Osteoblast (primary cell): ENCODE data around the gene PSG6. TPM values are rescaled to one million over a fixed set of nuclear protein-coding genes. Genes with fewer than 3 reads are reported as not detected.
"Not testable (repeated sequence)": the region's sequence is repeated elsewhere in the genome, so short reads cannot be mapped to it uniquely, and the experiment has no call there.

Source experiments
- DNase-seq: peaks from one replicate; pipeline ENCODE4 v3.0.0; 2011; ENCODE audit warnings: low spot score, mixed read lengths; ENCODE audit not compliant: insufficient read length; ENCODE audit errors: missing footprints
- H2AFZ ChIP-seq: 2 replicates; pipeline ENCODE4 v1.6.0; 2011; ENCODE audit warnings: mild to moderate bottlenecking, low read length
- H3K27ac ChIP-seq: 2 replicates; pipeline ENCODE4 v1.5.1; 2011; ENCODE audit warnings: mild to moderate bottlenecking, low read depth, low read length, moderate library complexity
- H3K27me3 ChIP-seq: 2 replicates; pipeline ENCODE4 v1.6.0; 2012; ENCODE audit warnings: mild to moderate bottlenecking, control low read depth, inconsistent platforms, low read length, moderate library complexity; ENCODE audit not compliant: insufficient read depth
- H3K36me3 ChIP-seq: 2 replicates; pipeline ENCODE4 v1.5.1; 2011; ENCODE audit warnings: mild to moderate bottlenecking, low read length, control low read depth, moderate library complexity; ENCODE audit not compliant: insufficient read depth
- H3K4me1 ChIP-seq: 2 replicates; pipeline ENCODE4 v1.5.1; 2011; ENCODE audit warnings: mild to moderate bottlenecking, low read length, control low read depth, moderate library complexity; ENCODE audit not compliant: insufficient read depth
- H3K4me2 ChIP-seq: 2 replicates; pipeline ENCODE4 v1.6.0; 2011; ENCODE audit warnings: mild to moderate bottlenecking, low read length; ENCODE audit not compliant: insufficient read depth
- H3K4me3 ChIP-seq: fragments of 200-600 bp; sonication (generic); 3 replicates; pipeline ENCODE4 v1.5.1; 2012; ENCODE audit warnings: mild to moderate bottlenecking, low read length, inconsistent platforms; ENCODE audit not compliant: insufficient read depth
- H3K79me2 ChIP-seq: 2 replicates; pipeline ENCODE4 v1.6.0; 2012; ENCODE audit warnings: mild to moderate bottlenecking, low read length, control low read depth, inconsistent platforms; ENCODE audit not compliant: insufficient read depth
- H3K9me3 ChIP-seq: 2 replicates; pipeline ENCODE4 v1.5.1; 2011; ENCODE audit warnings: low read depth, low read length, control low read depth
- H4K20me1 ChIP-seq: 2 replicates; pipeline ENCODE4 v1.6.0; 2012; ENCODE audit warnings: mild to moderate bottlenecking, low read length, control low read depth; ENCODE audit not compliant: insufficient read depth
- CTCF ChIP-seq: IDR thresholded peaks from 2 replicates; pipeline ENCODE4 v1.5.1; 2011; ENCODE audit warnings: mild to moderate bottlenecking, low read depth, low read length, moderate library complexity; ENCODE audit errors: extremely low read depth
- total RNA-seq: library from RNA; depleted of rRNA; stranded (reverse); fragments of >200 nt; gene quantifications from 2 replicates; pipeline ENCODE4 v1.2.3, GENCODE V29; 2012

PSG6 gene
- total RNA-seq, 1 donor, result not detected

GRCh38 chr19:42874136-42874535 lies 43.6 kb downstream of the PSG6 start:
- not testable (repeated sequence) for H3K79me2 ChIP-seq, H3K27ac ChIP-seq, H4K20me1 ChIP-seq, H3K9me3 ChIP-seq, H3K36me3 ChIP-seq, H3K4me2 ChIP-seq, H3K4me3 ChIP-seq, H3K27me3 ChIP-seq, DNase-seq, H2AFZ ChIP-seq
- H3K4me1 ChIP-seq, result peaks cover 17% of the 10 kb centered on the region

- Histone ChIP-seq H3K4me3 (no peak overlapping the region), H3K36me3 (no peaks in the 10 kb centered on the region), H3K27ac (no peak overlapping the region)
Observed at GRCh38 chr19:42872608-42873007, 45.1 kb downstream of the PSG6 start.

GRCh38 chr19:42857544-42857867 lies 60.2 kb downstream of the PSG6 start:
- Histone ChIP-seq H3K4me1 (no peaks in the 10 kb centered on the region), H3K27ac (no peak overlapping the region), H3K79me2 (no peaks in the 10 kb centered on the region), H3K4me3 (no peak overlapping the region), H2AFZ (peak overlapping the region; percentile 5), H3K27me3 (no peaks in the 10 kb centered on the region), H3K4me2 (no peak overlapping the region), H3K36me3 (no peaks in the 10 kb centered on the region), H3K9me3 (no peaks in the 10 kb centered on the region), H4K20me1 (no peaks in the 10 kb centered on the region)
- TF ChIP-seq CTCF, result no peak
- peak; percentile 10 for DNase-seq

More at GRCh38 chr19:42872608-42873007, 45.1 kb downstream of the PSG6 start:
- no peaks in the 10 kb centered on the region for H4K20me1 ChIP-seq
- no peaks in the 10 kb centered on the region for H3K9me3 ChIP-seq
- no peak for DNase-seq
- peaks cover 17% of the 10 kb centered on the region for H3K4me1 ChIP-seq
- no peak for TF ChIP-seq CTCF
- no peak overlapping the region for H2AFZ ChIP-seq
- no peaks in the 10 kb centered on the region for H3K79me2 ChIP-seq
- H3K4me2 ChIP-seq, result no peak overlapping the region
- no peaks in the 10 kb centered on the region for H3K27me3 ChIP-seq

- not testable (repeated sequence) for H3K4me2 ChIP-seq, H3K9me3 ChIP-seq, H3K36me3 ChIP-seq, H3K27me3 ChIP-seq, H3K27ac ChIP-seq, H3K4me1 ChIP-seq, H2AFZ ChIP-seq, H3K79me2 ChIP-seq, H3K4me3 ChIP-seq, H4K20me1 ChIP-seq, DNase-seq
- TF ChIP-seq CTCF, result peak; percentile 44
Observed at GRCh38 chr19:42856866-42857543, 60.7 kb downstream of the PSG6 start.

GRCh38 chr19:42854745-42855144 lies 62.9 kb downstream of the PSG6 start:
- not testable (repeated sequence) for H3K27me3 ChIP-seq, H3K36me3 ChIP-seq, H3K4me2 ChIP-seq, DNase-seq, H3K27ac ChIP-seq, H2AFZ ChIP-seq, H4K20me1 ChIP-seq, H3K4me3 ChIP-seq, H3K79me2 ChIP-seq, H3K9me3 ChIP-seq
- H3K4me1 ChIP-seq, result peaks cover 20% of the 10 kb centered on the region

GRCh38 chr19:42853231-42853630 lies 64.5 kb downstream of the PSG6 start:
- H4K20me1 ChIP-seq, H3K4me2 ChIP-seq, H3K27me3 ChIP-seq, H3K4me3 ChIP-seq, H3K79me2 ChIP-seq, H2AFZ ChIP-seq, H3K36me3 ChIP-seq, H3K9me3 ChIP-seq, DNase-seq: not testable (repeated sequence)
- Histone ChIP-seq H3K4me1 (peaks cover 20% of the 10 kb centered on the region), H3K27ac (peak overlapping the region; percentile 56)

- H3K27me3 ChIP-seq, H3K9me3 ChIP-seq, H3K79me2 ChIP-seq, H3K36me3 ChIP-seq, DNase-seq, H4K20me1 ChIP-seq, H2AFZ ChIP-seq, H3K4me3 ChIP-seq, H3K4me2 ChIP-seq: not testable (repeated sequence)
- H3K4me1 ChIP-seq, result peaks cover 20% of the 10 kb centered on the region
- peak overlapping the region; percentile 56 for H3K27ac ChIP-seq
Observed at GRCh38 chr19:42852821-42853220, 64.9 kb downstream of the PSG6 start.
